ENCODE measurements around the gene CLCN6.

DNA sequence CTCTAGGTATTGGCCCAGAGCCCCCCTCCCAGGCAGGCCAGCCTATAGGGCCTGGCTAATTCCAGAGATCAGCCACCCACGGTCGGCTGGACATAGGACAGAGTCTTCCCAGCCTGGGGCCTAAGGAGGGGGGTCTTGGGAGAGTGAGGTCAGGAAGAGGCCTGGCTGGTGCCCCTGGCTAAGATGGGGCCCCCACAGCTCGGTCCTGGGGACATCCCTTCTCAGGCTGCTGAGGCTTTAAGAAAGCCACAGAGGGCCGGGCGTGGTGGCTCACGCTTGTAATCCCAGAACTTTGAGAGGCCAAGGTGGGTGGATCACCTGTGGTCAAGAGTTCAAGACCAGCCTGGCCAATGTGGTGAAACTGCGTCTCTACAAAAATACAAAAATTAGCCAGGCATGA is 41.5 kb upstream of the CLCN6 start:
- TF ChIP-seq GATA2 (IDR thresholded peaks at IDR 0.05; ENCODE audit: low read depth, low read length) (no peak), GATA3 (IDR thresholded peaks at IDR 0.05; ENCODE audit: low read depth, low read length) (no peak)

Data from SH-SY5Y (cell line).